ENCODE measurements around the gene KCNAB1. TPM values are rescaled to one million over a fixed set of nuclear protein-coding genes. Genes with fewer than 3 reads are reported as not detected.
"Not testable (repeated sequence)": the region's sequence is repeated elsewhere in the genome, so short reads cannot be mapped to it uniquely, and the experiment has no call there.

Gene KCNAB1
- total RNA-seq, 1 donor from 2014 or later: 15.3 TPM

GRCh38 chr3:156176629-156177210, 56.3 kb downstream of the KCNAB1 start:
- DNase-seq: no peak

- DNase-seq: no peak
Observed at GRCh38 chr3:156180077-156180476, 59.7 kb downstream of the KCNAB1 start.

GRCh38 chr3:156181509-156181908, 61.1 kb downstream of the KCNAB1 start:
- no peak for DNase-seq

GRCh38 chr3:156183396-156183795, 63.0 kb downstream of the KCNAB1 start:
- no peak for DNase-seq

GRCh38 chr3:156184156-156184555, 63.8 kb downstream of the KCNAB1 start:
- DNase-seq: no peak

- DNase-seq: no peak
Observed at GRCh38 chr3:156187146-156187769, 66.9 kb downstream of the KCNAB1 start.

- DNase-seq: no peak
Observed at GRCh38 chr3:156188757-156189156, 68.4 kb downstream of the KCNAB1 start.

- DNase-seq: no peak
Observed at GRCh38 chr3:156189927-156190326, 69.5 kb downstream of the KCNAB1 start.

GRCh38 chr3:156194945-156195344, 74.6 kb downstream of the KCNAB1 start:
- DNase-seq: not testable (repeated sequence)

GRCh38 chr3:156197152-156197551, 76.8 kb downstream of the KCNAB1 start:
- not testable (repeated sequence) for DNase-seq

- DNase-seq: no peak
Observed at GRCh38 chr3:156201411-156202405, 81.3 kb downstream of the KCNAB1 start.

- DNase-seq: no peak
Observed at GRCh38 chr3:156206157-156206556, 85.8 kb downstream of the KCNAB1 start.

GRCh38 chr3:156207802-156208685, 87.7 kb downstream of the KCNAB1 start:
- DNase-seq: no peak

- DNase-seq: no peak
Observed at GRCh38 chr3:156209631-156210335, 89.4 kb downstream of the KCNAB1 start.

GRCh38 chr3:156211583-156211982, 91.2 kb downstream of the KCNAB1 start:
- no peak for DNase-seq

- no peak for DNase-seq
Observed at GRCh38 chr3:156214676-156215075, 94.3 kb downstream of the KCNAB1 start.

- no peak for DNase-seq
Observed at GRCh38 chr3:156215751-156216150, 95.4 kb downstream of the KCNAB1 start.

GRCh38 chr3:156216216-156216615, 95.8 kb downstream of the KCNAB1 start:
- DNase-seq: no peak

- no peak for DNase-seq
Observed at GRCh38 chr3:156216852-156217251, 96.5 kb downstream of the KCNAB1 start.

- no peak for DNase-seq
Observed at GRCh38 chr3:156217674-156218352, 97.4 kb downstream of the KCNAB1 start.

- no peak for DNase-seq
Observed at GRCh38 chr3:156218353-156218744, 98.0 kb downstream of the KCNAB1 start.
